ENCODE data around the gene CYP46A1. TPM values are rescaled to one million over a fixed set of nuclear protein-coding genes. Genes with fewer than 3 reads are reported as not detected.

The CYP46A1 gene
- polyA plus RNA-seq, 3 donors: 1.7 to 5.2 (median 4.1) TPM

Other genes starting within 250 kb of the CYP46A1 start
- 10 to 100 TPM; 57.4 to 67.0 (median 61.4) TPM for gene SETD3, start 203.4 kb upstream of the CYP46A1 start, polyA plus RNA-seq (ENCODE audit: insufficient read length in 3 of 3)
- gene CCNK, start 202.9 kb upstream of the CYP46A1 start, polyA plus RNA-seq (ENCODE audit: insufficient read length in 3 of 3): 10 to 100 TPM; 44.4 to 45.1 (median 45.0) TPM
- 10 to 100 TPM; 28.9 to 36.7 (median 34.5) TPM for gene CCDC85C, start 80.1 kb upstream of the CYP46A1 start, polyA plus RNA-seq (ENCODE audit: insufficient read length in 3 of 3)
- 1 to 10 TPM; 1.6 to 2.1 (median 1.8) TPM for gene HHIPL1, start 39.2 kb upstream of the CYP46A1 start, polyA plus RNA-seq (ENCODE audit: insufficient read length in 3 of 3)
- gene EML1, start 109.1 kb downstream of the CYP46A1 start, polyA plus RNA-seq (ENCODE audit: insufficient read length in 3 of 3): 10 to 100 TPM; 32.4 to 40.3 (median 33.6) TPM